ENCODE measurements around the gene CYP2C19.

DNA sequence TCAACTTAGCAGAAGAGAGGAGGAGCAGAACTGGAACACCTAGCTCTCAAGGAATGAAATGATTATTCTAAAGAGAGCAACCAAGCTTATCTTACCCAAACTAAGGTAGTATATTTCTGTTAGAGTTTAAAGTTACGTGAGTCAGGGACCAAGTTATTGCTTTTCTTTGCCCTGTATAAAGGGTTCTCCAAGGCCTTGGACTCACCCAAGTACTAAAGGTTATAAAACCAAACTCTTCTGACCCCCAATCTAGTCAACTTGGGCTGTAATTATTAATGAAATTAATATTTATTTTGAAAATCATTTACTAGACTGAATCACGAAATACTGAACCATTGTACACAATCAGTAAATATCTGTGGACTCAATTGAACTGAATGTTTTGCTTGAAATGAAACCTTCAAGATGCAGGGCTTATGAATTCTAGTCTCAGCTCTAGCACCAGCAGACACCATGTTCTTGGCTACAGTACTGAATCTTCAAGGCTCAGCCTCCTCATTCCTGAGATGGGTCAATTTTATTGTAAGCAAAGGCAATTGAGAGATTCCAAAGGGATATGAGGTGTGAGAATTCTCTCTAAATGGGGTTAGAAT is 1.8 kb upstream of the CYP2C19 start:
- no peak for TF ChIP-seq CTCF (IDR thresholded peaks at IDR 0.05)
- no peak for TF ChIP-seq POLR2A (IDR thresholded peaks at IDR 0.05)
